GM18507 (cell line): Measurements from ENCODE around the gene SRRM2.
"Not testable (repeated sequence)": the region's sequence is repeated elsewhere in the genome, so short reads cannot be mapped to it uniquely, and the experiment has no call there.

ENCODE experiments used
- DNase-seq: peaks from one replicate; pipeline ENCODE4 v3.0.0; 2011; ENCODE audit warnings: low read depth; ENCODE audit not compliant: insufficient read length; ENCODE audit errors: extremely low spot score
- FAIRE-seq: peaks from 2 replicates; lab custom pipeline; 2011; peaks lifted over from hg19 to GRCh38; lab: Jason Lieb, UNC

The SRRM2 gene

GRCh38 chr16:2713985-2714774 is 38.3 kb upstream of the SRRM2 start:
- no peak for DNase-seq
- FAIRE-seq = no peak

- no peak for DNase-seq
- FAIRE-seq = no peak
These were observed 37.4 kb upstream of the SRRM2 start for GRCh38 chr16:2715064-2715463.

- FAIRE-seq = no peak
- peak; percentile 48 for DNase-seq
These were observed 36.9 kb upstream of the SRRM2 start for GRCh38 chr16:2715519-2715918.

GRCh38 chr16:2715966-2716885 is 36.2 kb upstream of the SRRM2 start:
- FAIRE-seq = no peak
- no peak for DNase-seq

- FAIRE-seq = no peak
- DNase-seq = no peak
These were observed 35.5 kb upstream of the SRRM2 start for GRCh38 chr16:2716948-2717347.

- DNase-seq (no peak), FAIRE-seq (no peak)
These were observed 34.8 kb upstream of the SRRM2 start for GRCh38 chr16:2717383-2718263.

GRCh38 chr16:2719328-2720063 is 32.9 kb upstream of the SRRM2 start:
- DNase-seq (no peak), FAIRE-seq (no peak)

- FAIRE-seq = no peak
- no peak for DNase-seq
These were observed 32.4 kb upstream of the SRRM2 start, which contains the start of gene PRSS27 for GRCh38 chr16:2720064-2720457. PRSS27 (minus strand) TSS chr16:2720224; CDS start chr16:2720160, 64 bp downstream.

GRCh38 chr16:2720719-2721633 is 31.5 kb upstream of the SRRM2 start:
- FAIRE-seq (peak; percentile 77), DNase-seq (peak; percentile 85)

GRCh38 chr16:2721634-2722173 is 30.7 kb upstream of the SRRM2 start:
- not testable (repeated sequence) for DNase-seq, FAIRE-seq

- FAIRE-seq (no peak), DNase-seq (no peak)
These were observed 28.3 kb upstream of the SRRM2 start for GRCh38 chr16:2724088-2724676.

- no peak for FAIRE-seq
- DNase-seq = no peak
These were observed 27.6 kb upstream of the SRRM2 start for GRCh38 chr16:2724816-2725348.

GRCh38 chr16:2726923-2727322 is 25.5 kb upstream of the SRRM2 start:
- FAIRE-seq = no peak
- DNase-seq = no peak

GRCh38 chr16:2728034-2728433 is 24.4 kb upstream of the SRRM2 start:
- no peak for FAIRE-seq
- DNase-seq = no peak

- DNase-seq = no peak
- no peak for FAIRE-seq
These were observed 17.5 kb upstream of the SRRM2 start for GRCh38 chr16:2734844-2735515.

- DNase-seq = no peak
- no peak for FAIRE-seq
These were observed 15.8 kb upstream of the SRRM2 start for GRCh38 chr16:2736476-2737237.
